ENCODE data around the gene DGCR8. TPM values are rescaled to one million over a fixed set of nuclear protein-coding genes. Genes with fewer than 3 reads are reported as not detected.
A peak's percentile ranks its signal among the peaks of the same experiment; 100 is the strongest.

Gene DGCR8
- total RNA-seq, 1 experiment from 2014 or later: 23.0 TPM

- no peak for DNase-seq
- no peak overlapping the region for H3K4me3 ChIP-seq (ENCODE audit: insufficient read depth, low read depth, low read length)
- H3K27me3 ChIP-seq (ENCODE audit: control insufficient read depth, insufficient read depth, low read length): no peaks in the 10 kb centered on the region
- peaks cover 1% of the 10 kb centered on the region for H3K36me3 ChIP-seq (replicated peaks; ENCODE audit: control insufficient read depth, insufficient read depth, low read length)
Measured at GRCh38 chr22:20143883-20144665, 64.0 kb downstream of the DGCR8 start.

GRCh38 chr22:20145206-20145831 lies 65.3 kb downstream of the DGCR8 start:
- DNase-seq: no peak
- Histone ChIP-seq H3K4me3 (ENCODE audit: insufficient read depth, low read depth, low read length) (no peak overlapping the region), H3K27me3 (ENCODE audit: control insufficient read depth, insufficient read depth, low read length) (no peaks in the 10 kb centered on the region), H3K36me3 (replicated peaks; ENCODE audit: control insufficient read depth, insufficient read depth, low read length) (no peaks in the 10 kb centered on the region; the same call in 1 of the 2 replicates)

- H3K4me3 ChIP-seq (ENCODE audit: insufficient read depth, low read depth, low read length): no peak overlapping the region
- H3K27me3 ChIP-seq (ENCODE audit: control insufficient read depth, insufficient read depth, low read length): no peaks in the 10 kb centered on the region
- H3K36me3 ChIP-seq (replicated peaks; ENCODE audit: control insufficient read depth, insufficient read depth, low read length): no peaks in the 10 kb centered on the region; the same call in 1 of the 2 replicates
- DNase-seq: no peak
Measured at GRCh38 chr22:20145832-20146223, 65.8 kb downstream of the DGCR8 start.

GRCh38 chr22:20146777-20147176 lies 66.7 kb downstream of the DGCR8 start:
- H3K36me3 ChIP-seq (replicated peaks; ENCODE audit: control insufficient read depth, insufficient read depth, low read length): no peaks in the 10 kb centered on the region
- no peaks in the 10 kb centered on the region for H3K27me3 ChIP-seq (ENCODE audit: control insufficient read depth, insufficient read depth, low read length)
- no peak for DNase-seq
- H3K4me3 ChIP-seq (ENCODE audit: insufficient read depth, low read depth, low read length): no peak overlapping the region

- H3K4me3 ChIP-seq (ENCODE audit: insufficient read depth, low read depth, low read length): no peak overlapping the region
- no peaks in the 10 kb centered on the region for H3K27me3 ChIP-seq (ENCODE audit: control insufficient read depth, insufficient read depth, low read length)
- no peaks in the 10 kb centered on the region for H3K36me3 ChIP-seq (replicated peaks; ENCODE audit: control insufficient read depth, insufficient read depth, low read length)
- no peak for DNase-seq
Measured at GRCh38 chr22:20147237-20147988, 67.4 kb downstream of the DGCR8 start.

- DNase-seq: no peak
Measured at GRCh38 chr22:20148414-20148813, 68.4 kb downstream of the DGCR8 start.

GRCh38 chr22:20149257-20150250 lies 69.5 kb downstream of the DGCR8 start:
- no peak for DNase-seq
- H3K4me3 ChIP-seq (ENCODE audit: insufficient read depth, low read depth, low read length): no peak overlapping the region
- H3K36me3 ChIP-seq (replicated peaks; ENCODE audit: control insufficient read depth, insufficient read depth, low read length): no peaks in the 10 kb centered on the region
- no peaks in the 10 kb centered on the region for H3K27me3 ChIP-seq (ENCODE audit: control insufficient read depth, insufficient read depth, low read length)

More at GRCh38 chr22:20148414-20148813, 68.4 kb downstream of the DGCR8 start:
- Histone ChIP-seq H3K4me3 (ENCODE audit: insufficient read depth, low read depth, low read length) (no peak overlapping the region), H3K36me3 (replicated peaks; ENCODE audit: control insufficient read depth, insufficient read depth, low read length) (no peaks in the 10 kb centered on the region), H3K27me3 (ENCODE audit: control insufficient read depth, insufficient read depth, low read length) (no peaks in the 10 kb centered on the region)

- no peaks in the 10 kb centered on the region for H3K36me3 ChIP-seq (replicated peaks; ENCODE audit: control insufficient read depth, insufficient read depth, low read length)
- H3K27me3 ChIP-seq (ENCODE audit: control insufficient read depth, insufficient read depth, low read length): no peaks in the 10 kb centered on the region
- no peak for DNase-seq
- H3K4me3 ChIP-seq (ENCODE audit: insufficient read depth, low read depth, low read length): no peak within 1 kb of the TSS
Measured at GRCh38 chr22:20150381-20151275, 70.6 kb downstream of the DGCR8 start, which contains the start of gene CCDC188. Gene CCDC188 (minus strand): TSS chr22:20151055. CDS start chr22:20150986, 69 bp downstream.

GRCh38 chr22:20151276-20151588 lies 71.2 kb downstream of the DGCR8 start:
- Histone ChIP-seq H3K27me3 (ENCODE audit: control insufficient read depth, insufficient read depth, low read length) (no peaks in the 10 kb centered on the region), H3K36me3 (replicated peaks; ENCODE audit: control insufficient read depth, insufficient read depth, low read length) (no peaks in the 10 kb centered on the region), H3K4me3 (ENCODE audit: insufficient read depth, low read depth, low read length) (no peak overlapping the region)
- no peak for DNase-seq

GRCh38 chr22:20152464-20152890 lies 72.4 kb downstream of the DGCR8 start:
- H3K27me3 ChIP-seq (ENCODE audit: control insufficient read depth, insufficient read depth, low read length): no peaks in the 10 kb centered on the region
- H3K4me3 ChIP-seq (ENCODE audit: insufficient read depth, low read depth, low read length): no peak overlapping the region

GRCh38 chr22:20153945-20154344 lies 73.9 kb downstream of the DGCR8 start:
- H3K36me3 ChIP-seq (replicated peaks; ENCODE audit: control insufficient read depth, insufficient read depth, low read length): no peaks in the 10 kb centered on the region
- no peak overlapping the region for H3K4me3 ChIP-seq (ENCODE audit: insufficient read depth, low read depth, low read length)
- H3K27me3 ChIP-seq (ENCODE audit: control insufficient read depth, insufficient read depth, low read length): no peaks in the 10 kb centered on the region
- DNase-seq: peak; percentile 86

More at GRCh38 chr22:20152464-20152890, 72.4 kb downstream of the DGCR8 start:
- no peak for DNase-seq
- no peaks in the 10 kb centered on the region for H3K36me3 ChIP-seq (replicated peaks; ENCODE audit: control insufficient read depth, insufficient read depth, low read length)

GRCh38 chr22:20154602-20155187 lies 74.7 kb downstream of the DGCR8 start:
- no peak overlapping the region for H3K4me3 ChIP-seq (ENCODE audit: insufficient read depth, low read depth, low read length)
- peak; percentile 83 for DNase-seq
- H3K36me3 ChIP-seq (replicated peaks; ENCODE audit: control insufficient read depth, insufficient read depth, low read length): no peaks in the 10 kb centered on the region
- no peaks in the 10 kb centered on the region for H3K27me3 ChIP-seq (ENCODE audit: control insufficient read depth, insufficient read depth, low read length)

Measured in H7 (cell line).